Mononuclear cell (primary cell): ENCODE measurements around the gene DNAH8. TPM values are rescaled to one million over a fixed set of nuclear protein-coding genes. Genes with fewer than 3 reads are reported as not detected.

Experiments used
- H3K27me3 ChIP-seq: 2 replicates; pipeline ENCODE4 v1.6.0; 2011; ENCODE audit warnings: low read length, control low read depth; ENCODE audit not compliant: insufficient read depth
- H3K4me1 ChIP-seq: 2 replicates; pipeline ENCODE4 v1.5.1; 2011; ENCODE audit warnings: mild to moderate bottlenecking, low read length, control low read depth; ENCODE audit not compliant: insufficient read depth
- H3K4me3 ChIP-seq: 2 replicates; pipeline ENCODE4 v1.5.1; 2011; ENCODE audit warnings: mild to moderate bottlenecking, low read length, moderate library complexity
- H3K9me3 ChIP-seq: 2 replicates; pipeline ENCODE4 v1.5.1; 2011; ENCODE audit warnings: low read depth, mild to moderate bottlenecking, control low read depth, low read length
- total RNA-seq: library from RNA; depleted of rRNA; stranded (reverse); fragments of >200 nt; gene quantifications from one replicate; pipeline ENCODE4 v1.2.3, GENCODE V29; 2012

DNAH8 gene
- total RNA-seq, 1 donor = 0.10 TPM

DNA sequence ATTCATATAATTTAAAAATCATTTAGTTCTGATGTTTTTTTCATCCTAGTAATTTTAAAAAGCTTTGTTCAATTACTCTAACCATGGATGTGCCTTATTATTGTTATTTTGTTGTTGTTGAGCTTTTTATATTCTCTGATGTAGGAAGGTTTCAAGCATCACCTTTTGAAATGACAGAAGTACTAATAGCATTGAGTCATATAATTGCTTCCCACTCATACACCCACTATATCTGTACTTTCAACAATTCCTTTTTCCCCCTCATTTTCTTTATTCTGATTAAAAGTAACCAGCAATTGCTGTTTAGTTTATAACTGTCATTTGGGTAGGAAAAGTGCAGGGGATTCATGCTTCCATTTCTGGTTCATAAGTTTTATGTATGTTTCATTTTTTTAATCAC lies 38.6 kb downstream of the DNAH8 start:
- Histone ChIP-seq H3K9me3 (no peaks in the 10 kb centered on the region), H3K4me3 (no peak overlapping the region), H3K27me3 (no peaks in the 10 kb centered on the region), H3K4me1 (no peaks in the 10 kb centered on the region)

- Histone ChIP-seq H3K27me3 (no peaks in the 10 kb centered on the region), H3K4me1 (no peaks in the 10 kb centered on the region), H3K9me3 (no peaks in the 10 kb centered on the region), H3K4me3 (no peak overlapping the region)
These were observed 40.1 kb downstream of the DNAH8 start for GRCh38 chr6:38755207-38755606.

DNA sequence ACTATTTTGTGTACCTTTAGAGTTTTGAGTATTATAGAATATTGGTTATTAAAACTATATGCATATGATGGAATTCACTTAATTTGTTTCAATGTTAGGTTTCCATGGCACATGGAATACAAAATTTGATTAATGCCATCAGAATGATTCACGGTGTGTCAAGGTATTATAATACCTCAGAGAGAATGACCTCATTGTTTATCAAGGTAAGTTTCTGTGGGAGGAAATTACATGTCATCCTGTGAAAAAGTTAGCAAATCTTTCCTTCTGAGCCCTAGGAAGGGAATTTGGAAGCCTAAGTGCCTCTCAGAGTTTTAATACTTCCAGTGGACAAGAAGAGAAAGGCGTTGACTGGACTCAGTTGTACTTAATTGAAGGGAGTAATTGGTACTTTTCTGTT lies 40.8 kb downstream of the DNAH8 start:
- H3K27me3 ChIP-seq = no peaks in the 10 kb centered on the region
- H3K4me1 ChIP-seq = no peaks in the 10 kb centered on the region
- no peak overlapping the region for H3K4me3 ChIP-seq
- no peaks in the 10 kb centered on the region for H3K9me3 ChIP-seq

DNA sequence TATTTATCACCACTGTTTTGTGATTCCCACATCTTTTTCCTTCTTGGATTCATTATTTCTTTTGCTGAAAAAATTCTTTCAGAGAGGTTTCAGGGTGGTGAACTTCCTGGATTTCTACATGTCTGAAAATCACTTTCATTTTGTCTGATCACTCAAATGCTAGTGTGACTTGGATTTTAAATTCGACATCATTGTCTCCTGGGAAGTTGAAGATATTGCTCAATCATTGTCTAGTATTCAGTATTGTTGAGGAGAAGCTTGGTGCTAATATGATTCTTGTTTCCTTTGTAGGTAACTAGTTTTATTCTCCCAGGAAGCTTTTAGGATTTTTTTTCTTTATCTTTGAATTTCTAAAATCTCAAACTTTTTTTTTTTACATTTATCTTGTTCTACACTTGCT lies 45.0 kb downstream of the DNAH8 start:
- peaks cover 3% of the 10 kb centered on the region for H3K27me3 ChIP-seq
- H3K9me3 ChIP-seq = no peaks in the 10 kb centered on the region
- H3K4me3 ChIP-seq = no peak overlapping the region

GRCh38 chr6:38762848-38763247 lies 47.7 kb downstream of the DNAH8 start:
- no peaks in the 10 kb centered on the region for H3K9me3 ChIP-seq
- H3K4me3 ChIP-seq = no peak overlapping the region
- H3K27me3 ChIP-seq = peaks cover 5% of the 10 kb centered on the region
- H3K4me1 ChIP-seq = no peaks in the 10 kb centered on the region

More for the DNA sequence above, 45.0 kb downstream of the DNAH8 start:
- no peaks in the 10 kb centered on the region for H3K4me1 ChIP-seq

GRCh38 chr6:38767560-38767959 lies 52.4 kb downstream of the DNAH8 start:
- H3K4me3 ChIP-seq = no peak overlapping the region
- no peaks in the 10 kb centered on the region for H3K9me3 ChIP-seq
- no peaks in the 10 kb centered on the region for H3K4me1 ChIP-seq
- peaks cover 5% of the 10 kb centered on the region for H3K27me3 ChIP-seq

DNA sequence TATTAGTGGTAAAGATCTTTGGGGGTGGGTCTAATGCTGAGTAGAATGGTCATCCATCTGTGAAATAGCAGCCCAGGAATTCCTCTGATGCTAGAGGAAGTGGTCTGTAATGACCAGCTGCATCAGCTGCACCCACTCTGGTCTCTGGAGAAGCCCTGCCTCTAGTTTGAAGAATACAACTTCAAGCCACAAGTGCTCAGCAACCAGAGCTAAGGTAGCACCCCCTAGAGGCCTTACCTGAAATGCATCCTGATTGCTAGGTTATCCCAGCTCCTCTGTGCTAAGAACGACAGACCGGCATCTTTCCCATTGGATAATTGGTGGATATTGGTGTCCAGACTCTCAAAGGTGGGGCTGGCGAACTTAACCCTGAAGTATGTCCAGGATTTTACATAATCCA lies 58.2 kb downstream of the DNAH8 start:
- Histone ChIP-seq H3K4me3 (no peak overlapping the region), H3K27me3 (no peaks in the 10 kb centered on the region), H3K4me1 (peaks cover 13% of the 10 kb centered on the region), H3K9me3 (no peaks in the 10 kb centered on the region)

- no peaks in the 10 kb centered on the region for H3K27me3 ChIP-seq
- peaks cover 13% of the 10 kb centered on the region for H3K4me1 ChIP-seq
- H3K9me3 ChIP-seq = no peaks in the 10 kb centered on the region
- no peak overlapping the region for H3K4me3 ChIP-seq
These were observed 60.0 kb downstream of the DNAH8 start for GRCh38 chr6:38774929-38775707.

- Histone ChIP-seq H3K4me1 (peaks cover 13% of the 10 kb centered on the region), H3K9me3 (no peaks in the 10 kb centered on the region), H3K4me3 (no peak overlapping the region), H3K27me3 (no peaks in the 10 kb centered on the region)
These were observed 60.8 kb downstream of the DNAH8 start for GRCh38 chr6:38775870-38776269.

- H3K27me3 ChIP-seq = no peaks in the 10 kb centered on the region
- no peak overlapping the region for H3K4me3 ChIP-seq
- no peaks in the 10 kb centered on the region for H3K9me3 ChIP-seq
- peaks cover 13% of the 10 kb centered on the region for H3K4me1 ChIP-seq
These were observed 61.4 kb downstream of the DNAH8 start for GRCh38 chr6:38776515-38776914.

- H3K27me3 ChIP-seq = no peaks in the 10 kb centered on the region
- H3K9me3 ChIP-seq = no peaks in the 10 kb centered on the region
- no peak overlapping the region for H3K4me3 ChIP-seq
- peaks cover 10% of the 10 kb centered on the region for H3K4me1 ChIP-seq
These were observed 64.4 kb downstream of the DNAH8 start for GRCh38 chr6:38779310-38780062.

- H3K9me3 ChIP-seq = no peaks in the 10 kb centered on the region
- H3K4me1 ChIP-seq = no peaks in the 10 kb centered on the region
- H3K27me3 ChIP-seq = peaks cover 6% of the 10 kb centered on the region
- no peak overlapping the region for H3K4me3 ChIP-seq
These were observed 67.5 kb downstream of the DNAH8 start for GRCh38 chr6:38782616-38783015.

DNA sequence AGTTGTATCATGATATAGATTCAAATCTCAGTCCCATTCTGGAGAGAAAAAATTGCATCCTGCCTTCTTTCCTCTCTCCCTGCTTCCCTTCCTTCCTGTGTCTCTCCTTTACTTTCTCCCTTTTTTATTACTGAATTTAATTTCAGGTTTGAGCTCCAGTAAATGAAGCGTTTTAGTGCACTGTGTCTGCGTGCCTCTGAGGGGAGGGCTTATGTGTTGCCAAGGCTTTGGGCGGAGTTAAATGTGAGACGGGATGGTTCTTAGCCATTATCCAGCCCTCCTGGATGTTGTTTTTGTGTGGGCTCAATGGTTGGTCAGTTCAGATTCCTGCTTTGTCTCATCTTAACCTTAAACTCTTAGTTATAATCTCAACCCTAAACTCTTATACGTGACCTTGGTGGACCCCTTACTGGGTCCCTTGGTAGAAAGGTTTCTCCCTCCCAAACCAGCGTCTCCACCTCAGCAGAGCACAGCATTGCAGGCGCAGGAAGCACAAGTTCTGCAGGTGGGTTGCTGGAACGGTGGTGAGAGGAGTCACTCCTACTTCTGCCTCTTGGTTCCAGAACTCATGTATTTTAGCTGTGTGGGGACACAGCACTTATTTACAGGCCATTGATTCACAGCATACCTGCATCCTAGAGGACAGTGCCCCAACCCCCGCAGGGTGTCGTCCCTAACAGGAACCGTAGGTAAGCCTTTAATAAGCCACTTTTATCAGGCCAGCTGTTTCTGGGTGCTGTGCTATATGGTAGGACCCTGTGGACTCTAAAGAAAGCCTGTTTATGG lies 68.5 kb downstream of the DNAH8 start:
- Histone ChIP-seq H3K4me1 (no peaks in the 10 kb centered on the region), H3K4me3 (no peak overlapping the region)

DNA sequence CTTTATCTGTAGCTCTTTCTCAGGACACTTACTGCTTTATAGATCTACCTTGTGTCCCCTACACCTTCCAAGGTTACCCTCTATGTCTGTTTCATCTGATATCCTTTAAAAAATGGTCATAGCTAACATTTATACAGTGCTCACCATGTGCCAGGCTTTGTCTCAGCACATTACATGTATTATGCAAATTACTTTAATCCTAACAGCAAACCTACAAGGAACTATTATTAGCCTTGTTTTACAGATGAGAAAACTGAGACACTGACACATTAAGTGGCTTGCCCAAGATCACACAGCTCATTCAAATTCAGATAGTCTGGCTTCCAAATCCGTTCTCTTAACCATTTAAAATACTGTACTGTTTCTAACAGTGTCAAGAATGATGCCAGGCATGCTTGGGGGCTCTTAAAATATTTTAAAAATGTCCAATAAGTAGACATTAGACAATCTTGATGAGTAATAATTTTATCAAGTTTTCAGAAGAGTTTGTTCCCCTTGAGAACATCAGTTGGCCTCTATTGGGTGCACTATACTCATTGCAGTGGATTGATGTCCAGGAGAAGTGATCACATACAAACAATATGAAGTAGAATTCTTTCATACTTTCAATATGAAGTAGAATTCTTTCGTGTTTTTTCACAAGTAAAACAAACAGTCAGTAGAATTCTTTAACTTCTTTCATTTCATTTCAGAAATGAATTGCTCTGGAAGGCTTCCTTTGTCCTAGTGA lies 69.6 kb downstream of the DNAH8 start:
- no peaks in the 10 kb centered on the region for H3K4me1 ChIP-seq
- H3K27me3 ChIP-seq = peaks cover 6% of the 10 kb centered on the region
- H3K4me3 ChIP-seq = no peak overlapping the region
- H3K9me3 ChIP-seq = no peaks in the 10 kb centered on the region

More for the DNA sequence above, 68.5 kb downstream of the DNAH8 start:
- peaks cover 6% of the 10 kb centered on the region for H3K27me3 ChIP-seq
- H3K9me3 ChIP-seq = no peaks in the 10 kb centered on the region
